Measurements from ENCODE around the gene RUNX1. TPM values are rescaled to one million over a fixed set of nuclear protein-coding genes. Genes with fewer than 3 reads are reported as not detected.

Gene RUNX1
- total and polyA plus RNA-seq, 10 of the 15 experiments (the other 5 are each of a cell fraction or from before 2014, with no cell fraction given) = 0.90 to 15.2 (median 4.1) TPM

DNA sequence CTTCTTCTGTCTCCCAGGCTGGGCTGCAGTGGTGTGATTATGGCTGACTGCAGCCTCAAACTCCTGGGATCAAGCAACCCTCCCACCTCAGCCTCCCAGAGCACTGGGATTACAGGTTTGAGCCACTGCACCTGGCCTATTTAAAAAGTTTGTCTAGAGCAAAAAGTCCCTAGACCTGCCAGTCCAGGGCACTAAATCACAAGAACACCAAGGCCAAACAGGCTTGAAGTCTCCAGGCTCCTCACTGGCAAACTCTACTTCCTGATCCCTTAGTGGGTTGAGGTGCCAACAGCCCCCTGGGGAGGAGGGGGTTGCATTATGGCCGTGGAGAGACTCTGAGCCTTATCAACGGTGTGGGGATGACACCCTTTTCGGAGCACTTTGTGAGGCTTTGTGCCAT lies 304.3 kb downstream of the RUNX1 start:
- no peaks in the 10 kb centered on the region for H3K79me2 ChIP-seq (ENCODE audit: control insufficient read depth, insufficient read depth, low read length)
- no peaks in the 10 kb centered on the region for H3K9me3 ChIP-seq (replicated peaks; ENCODE audit: control insufficient read depth, insufficient read depth, low read length)
- H3K4me2 ChIP-seq (ENCODE audit: control insufficient read depth, insufficient read depth) = no peak overlapping the region
- POLR2A ChIA-PET = no interaction called here
- no peaks in the 10 kb centered on the region for H3K36me3 ChIP-seq (ENCODE audit: control insufficient read depth in 2 of 2, insufficient read depth in 2 of 2, low read length in 1 of 2)
- H2AFZ ChIP-seq (ENCODE audit: control insufficient read depth, low read depth, low read length) = no peak overlapping the region
- CTCF ChIA-PET = interaction anchor here (1.1 to 4.3 kb wide), 16 partner anchors 11 to 1370 kb away, joined by 3 to 40 read pairs (median 5); no protein-coding TSS in a partner anchor
- FAIRE-seq (no peak), DNase-seq (ENCODE audit: low read depth, low spot score) (no peak), ATAC-seq (no peak)
- 20% methylated on average over 3 of the region's 3 CpGs for WGBS (ENCODE audit: insufficient coverage, insufficient replicate concordance, low lambda C conversion rate, missing lambda C conversion rate)
- no peaks in the 10 kb centered on the region; a peak in 2 of 4 replicates for H3K27me3 ChIP-seq (replicated peaks in 1 of 2; ENCODE audit: control insufficient read depth in 2 of 2, insufficient read depth in 2 of 2, low read length in 1 of 2)
- no peak overlapping the region for H3K4me3 ChIP-seq
- no peak overlapping the region for H3K9ac ChIP-seq (ENCODE audit: control insufficient read depth, insufficient read depth, low read length)
- SMC1A ChIA-PET (ENCODE audit: uncharacterized antibody, unreplicated experiment) = interaction anchor here (1.4 to 1.8 kb wide), 4 partner anchors 18 to 1285 kb away, joined by 6 to 13 read pairs (median 8); no protein-coding TSS in a partner anchor
- RAD21 ChIA-PET (ENCODE audit: unreplicated experiment) = interaction anchor here (1.1 to 3.7 kb wide), 10 partner anchors 26 to 1277 kb away, joined by 3 to 28 read pairs (median 6); no protein-coding TSS in a partner anchor
- H3K4me1 ChIP-seq (ENCODE audit: control insufficient read depth, insufficient read depth, low read length) = peaks cover 8% of the 10 kb centered on the region
- no peaks in the 10 kb centered on the region for H4K20me1 ChIP-seq (ENCODE audit: control insufficient read depth, insufficient read depth)
- H3K27ac ChIP-seq (ENCODE audit: control insufficient read depth, insufficient read depth) = no peak overlapping the region
- intact Hi-C loops (cut with micrococcal nuclease; ENCODE audit: unreplicated experiment) (loop anchor here (1.0 to 5.0 kb wide), 4 partner anchors 142 to 1282 kb away; no protein-coding TSS in a partner anchor), in situ Hi-C loops (cut with MboI) (loop anchor here (5.0 to 10.0 kb wide), 3 partner anchors 660 to 1280 kb away; no protein-coding TSS in a partner anchor)
- TF ChIP-seq MEF2B (IDR thresholded peaks at IDR 0.05; ENCODE audit: partially characterized antibody, poor library complexity, severe bottlenecking) = no peak
- no peak for TF ChIP-seq PAX8 (IDR thresholded peaks at IDR 0.05)
- no peak for TF ChIP-seq SP1 (IDR thresholded peaks at IDR 0.05; ENCODE audit: low read depth, low read length)
- TF ChIP-seq SMC3 (IDR thresholded peaks at IDR 0.05; ENCODE audit: borderline replicate concordance, low read length) = no peak
- TF ChIP-seq EZH2 (IDR thresholded peaks at IDR 0.05; ENCODE audit: borderline replicate concordance, control insufficient read depth, low read depth, low read length) = no peak
- no peak for TF ChIP-seq FOXK2 (IDR thresholded peaks at IDR 0.05)
- BruUV-seq (replicated peaks) = no TSS peak

DNA sequence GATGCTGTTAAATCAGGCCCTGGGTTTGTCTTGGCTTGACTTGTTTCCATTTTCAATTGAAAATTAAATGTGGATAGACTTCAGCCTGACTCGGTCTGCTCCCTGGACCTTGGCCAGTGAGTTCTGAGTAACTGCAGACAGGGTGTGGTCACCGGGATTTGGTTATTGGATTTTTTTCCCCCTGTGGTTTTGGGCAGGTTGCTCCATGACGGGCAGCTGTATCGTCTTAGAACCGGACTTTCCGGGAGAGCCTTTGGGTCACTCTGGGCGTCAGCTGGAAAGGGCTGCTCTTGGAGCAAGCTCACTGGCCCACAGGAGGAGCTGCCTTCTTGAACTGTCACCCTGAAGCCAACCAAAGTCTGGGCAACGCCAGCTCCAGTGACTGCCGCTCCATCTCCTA lies 305.3 kb downstream of the RUNX1 start:
- BruUV-seq (replicated peaks) = no TSS peak
- H4K20me1 ChIP-seq (ENCODE audit: control insufficient read depth, insufficient read depth) = no peaks in the 10 kb centered on the region
- peaks cover 8% of the 10 kb centered on the region for H3K4me1 ChIP-seq (ENCODE audit: control insufficient read depth, insufficient read depth, low read length)
- no peak overlapping the region for H3K27ac ChIP-seq (ENCODE audit: control insufficient read depth, insufficient read depth)
- CTCF ChIA-PET = interaction anchor here (1.6 to 4.3 kb wide), 3 partner anchors 17 to 1096 kb away, joined by 4 to 40 read pairs (median 13); no protein-coding TSS in a partner anchor
- RAD21 ChIA-PET (ENCODE audit: unreplicated experiment) = interaction anchor here (1.0 to 3.7 kb wide), 4 partner anchors 51 to 1096 kb away, joined by 3 to 22 read pairs (median 4); no protein-coding TSS in a partner anchor
- ATAC-seq (no peak), FAIRE-seq (no peak), DNase-seq (ENCODE audit: low read depth, low spot score) (no peak)
- no peaks in the 10 kb centered on the region for H3K9me3 ChIP-seq (replicated peaks; ENCODE audit: control insufficient read depth, insufficient read depth, low read length)
- 55% methylated on average over 9 of the region's 9 CpGs for WGBS (ENCODE audit: insufficient coverage, insufficient replicate concordance, low lambda C conversion rate, missing lambda C conversion rate)
- no peaks in the 10 kb centered on the region for H3K36me3 ChIP-seq (ENCODE audit: control insufficient read depth in 2 of 2, insufficient read depth in 2 of 2, low read length in 1 of 2)
- intact Hi-C loops (cut with micrococcal nuclease; ENCODE audit: unreplicated experiment) (loop anchor here (2.0 kb wide), 2 partner anchors 143 to 657 kb away; no protein-coding TSS in a partner anchor), in situ Hi-C loops (cut with MboI) (loop anchor here (10.0 kb wide), 2 partner anchors 661 to 1281 kb away; no protein-coding TSS in a partner anchor)
- TF ChIP-seq BHLHE40 (IDR thresholded peaks at IDR 0.05; ENCODE audit: borderline replicate concordance in 1 of 2, low read depth in 2 of 2, low read length in 1 of 2) (no peak), RFX5 (IDR thresholded peaks at IDR 0.05; ENCODE audit: low read depth, low read length) (no peak), CEBPB (IDR thresholded peaks at IDR 0.05; ENCODE audit: borderline replicate concordance in 1 of 2, low read depth in 2 of 2, low read length in 2 of 2) (no peak), CHD1 (IDR thresholded peaks at IDR 0.05; ENCODE audit: low read depth, low read length) (no peak), CBX3 (IDR thresholded peaks at IDR 0.05; ENCODE audit: borderline replicate concordance, low read depth) (no peak), RB1 (IDR thresholded peaks at IDR 0.05; ENCODE audit: borderline replicate concordance) (no peak), RCOR1 (conservative IDR thresholded peaks at IDR 0.05; ENCODE audit: low read depth, low read length) (no peak)
- TF ChIP-seq, protein P1, sequence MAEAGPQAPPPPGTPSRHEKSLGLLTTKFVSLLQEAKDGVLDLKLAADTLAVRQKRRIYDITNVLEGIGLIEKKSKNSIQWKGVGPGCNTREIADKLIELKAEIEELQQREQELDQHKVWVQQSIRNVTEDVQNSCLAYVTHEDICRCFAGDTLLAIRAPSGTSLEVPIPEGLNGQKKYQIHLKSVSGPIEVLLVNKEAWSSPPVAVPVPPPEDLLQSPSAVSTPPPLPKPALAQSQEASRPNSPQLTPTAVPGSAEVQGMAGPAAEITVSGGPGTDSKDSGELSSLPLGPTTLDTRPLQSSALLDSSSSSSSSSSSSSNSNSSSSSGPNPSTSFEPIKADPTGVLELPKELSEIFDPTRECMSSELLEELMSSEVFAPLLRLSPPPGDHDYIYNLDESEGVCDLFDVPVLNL (IDR thresholded peaks at IDR 0.05; ENCODE audit: low read depth, low read length) = no peak
- SMC1A ChIA-PET (ENCODE audit: uncharacterized antibody, unreplicated experiment) = interaction anchor here (1.2 kb wide), 1 partner anchor 50 kb away, joined by 3 read pairs; no protein-coding TSS in a partner anchor
- H3K79me2 ChIP-seq (ENCODE audit: control insufficient read depth, insufficient read depth, low read length) = no peaks in the 10 kb centered on the region
- H3K9ac ChIP-seq (ENCODE audit: control insufficient read depth, insufficient read depth, low read length) = no peak overlapping the region
- POLR2A ChIA-PET = no interaction called here
- no peak overlapping the region for H2AFZ ChIP-seq (ENCODE audit: control insufficient read depth, low read depth, low read length)
- H3K27me3 ChIP-seq (replicated peaks in 1 of 2; ENCODE audit: control insufficient read depth in 2 of 2, insufficient read depth in 2 of 2, low read length in 1 of 2) = no peaks in the 10 kb centered on the region; a peak in 2 of 4 replicates
- no peak overlapping the region for H3K4me3 ChIP-seq
- H3K4me2 ChIP-seq (ENCODE audit: control insufficient read depth, insufficient read depth) = no peak overlapping the region

Measured in GM12878 (cell line).